ENCODE results near the gene CYTH2.

- TF ChIP-seq YY1 (IDR thresholded peaks at IDR 0.05; ENCODE audit: borderline replicate concordance in 1 of 3, control insufficient read depth in 1 of 3, extremely low read depth in 1 of 3, insufficient read depth in 3 of 3, insufficient read length in 1 of 3, insufficient replicate concordance in 2 of 3, low read depth in 1 of 3, low read length in 2 of 3), result no peak
- no peak for TF ChIP-seq POLR2A (conservative IDR thresholded peaks at IDR 0.05)
Measured at GRCh38 chr19:48470856-48471255, 1.7 kb downstream of the CYTH2 start.

All from K562 (cell line).